Neural cell (in vitro differentiated cells): ENCODE data around the gene PLK3.

Source experiments
- EP300 ChIP-seq: fragments of 450-650 bp; conservative IDR thresholded peaks from 2 replicates; pipeline ENCODE4 v1.6.1; 2014; ENCODE audit warnings: antibody characterized with exemption, mild to moderate bottlenecking, moderate library complexity; ENCODE audit not compliant: poor library complexity, severe bottlenecking
- EZH2 ChIP-seq: fragments of 200-600, 300-800 bp; shearing (Covaris generic), sonication (generic); IDR thresholded peaks from 2 replicates; pipeline ENCODE4 v1.6.1; 2014; ENCODE audit warnings: antibody characterized with exemption, low read length, borderline replicate concordance, mild to moderate bottlenecking; ENCODE audit not compliant: insufficient read depth, poor library complexity, severe bottlenecking
- MXI1 ChIP-seq: fragments of 450-650 bp; conservative IDR thresholded peaks from 2 replicates; pipeline ENCODE4 v1.6.1; 2014; ENCODE audit warnings: antibody characterized with exemption, mild to moderate bottlenecking; ENCODE audit not compliant: poor library complexity, severe bottlenecking
- POLR2AphosphoS5 ChIP-seq: IDR thresholded peaks from 2 replicates; pipeline ENCODE4 v1.6.1; 2012
- RAD21 ChIP-seq: fragments of 450-650 bp; conservative IDR thresholded peaks from 2 replicates; pipeline ENCODE4 v1.6.1; 2014; ENCODE audit warnings: antibody characterized with exemption, mild to moderate bottlenecking, moderate library complexity
- TAF1 ChIP-seq: IDR thresholded peaks from 2 replicates; pipeline ENCODE4 v1.6.1; 2012; ENCODE audit warnings: low read depth
- TF ChIP-seq, protein P1 (sequence below): fragments of 450-650 bp; IDR thresholded peaks from 2 replicates; pipeline ENCODE4 v1.5.1; 2014; ENCODE audit warnings: antibody characterized with exemption, mild to moderate bottlenecking, moderate library complexity; ENCODE audit not compliant: poor library complexity, severe bottlenecking
- TF ChIP-seq, protein P2 (sequence below): IDR thresholded peaks from 2 replicates; pipeline ENCODE4 v1.6.1; 2012; ENCODE audit warnings: borderline replicate concordance

DNA sequence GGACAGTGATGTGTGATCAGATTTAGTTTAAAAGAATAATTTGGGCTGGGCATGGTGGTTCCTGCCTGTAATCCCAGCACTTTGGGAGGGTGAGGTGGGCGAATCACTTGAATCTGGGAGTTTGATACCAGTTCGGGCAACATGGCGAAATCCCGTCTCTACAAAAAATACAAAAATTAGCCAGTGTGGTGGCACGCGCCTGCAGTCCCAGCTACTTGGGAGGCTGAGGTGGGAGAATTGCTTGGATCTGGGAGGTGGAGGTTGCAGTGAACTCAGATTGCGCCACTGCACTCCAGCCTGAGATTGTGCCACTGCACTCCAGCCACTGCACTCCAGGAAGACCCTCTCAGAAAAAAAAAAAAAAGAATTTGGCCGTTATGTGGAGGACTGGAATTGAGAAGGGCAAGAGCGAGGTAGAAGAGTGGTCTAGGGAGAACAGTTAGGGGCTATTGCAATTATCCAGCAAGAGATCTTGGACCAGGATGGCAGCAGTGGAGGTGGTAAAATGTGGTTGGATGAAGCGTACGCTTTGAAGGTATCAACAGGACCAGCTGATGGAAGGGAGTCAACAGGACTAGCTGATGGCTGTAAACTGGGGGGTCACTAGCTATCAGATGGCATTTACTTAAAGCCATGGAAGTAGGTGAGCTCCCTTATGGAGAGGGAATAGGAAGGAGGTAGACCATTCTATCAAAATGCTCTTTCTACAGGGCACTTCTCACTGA is 17.8 kb downstream of the PLK3 start:
- TF ChIP-seq POLR2AphosphoS5: no peak
- TF ChIP-seq, protein P1, sequence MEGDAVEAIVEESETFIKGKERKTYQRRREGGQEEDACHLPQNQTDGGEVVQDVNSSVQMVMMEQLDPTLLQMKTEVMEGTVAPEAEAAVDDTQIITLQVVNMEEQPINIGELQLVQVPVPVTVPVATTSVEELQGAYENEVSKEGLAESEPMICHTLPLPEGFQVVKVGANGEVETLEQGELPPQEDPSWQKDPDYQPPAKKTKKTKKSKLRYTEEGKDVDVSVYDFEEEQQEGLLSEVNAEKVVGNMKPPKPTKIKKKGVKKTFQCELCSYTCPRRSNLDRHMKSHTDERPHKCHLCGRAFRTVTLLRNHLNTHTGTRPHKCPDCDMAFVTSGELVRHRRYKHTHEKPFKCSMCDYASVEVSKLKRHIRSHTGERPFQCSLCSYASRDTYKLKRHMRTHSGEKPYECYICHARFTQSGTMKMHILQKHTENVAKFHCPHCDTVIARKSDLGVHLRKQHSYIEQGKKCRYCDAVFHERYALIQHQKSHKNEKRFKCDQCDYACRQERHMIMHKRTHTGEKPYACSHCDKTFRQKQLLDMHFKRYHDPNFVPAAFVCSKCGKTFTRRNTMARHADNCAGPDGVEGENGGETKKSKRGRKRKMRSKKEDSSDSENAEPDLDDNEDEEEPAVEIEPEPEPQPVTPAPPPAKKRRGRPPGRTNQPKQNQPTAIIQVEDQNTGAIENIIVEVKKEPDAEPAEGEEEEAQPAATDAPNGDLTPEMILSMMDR: no peak
- no peak for TF ChIP-seq EZH2
- TF ChIP-seq TAF1: no peak
- no peak for TF ChIP-seq RAD21
- TF ChIP-seq, protein P2, sequence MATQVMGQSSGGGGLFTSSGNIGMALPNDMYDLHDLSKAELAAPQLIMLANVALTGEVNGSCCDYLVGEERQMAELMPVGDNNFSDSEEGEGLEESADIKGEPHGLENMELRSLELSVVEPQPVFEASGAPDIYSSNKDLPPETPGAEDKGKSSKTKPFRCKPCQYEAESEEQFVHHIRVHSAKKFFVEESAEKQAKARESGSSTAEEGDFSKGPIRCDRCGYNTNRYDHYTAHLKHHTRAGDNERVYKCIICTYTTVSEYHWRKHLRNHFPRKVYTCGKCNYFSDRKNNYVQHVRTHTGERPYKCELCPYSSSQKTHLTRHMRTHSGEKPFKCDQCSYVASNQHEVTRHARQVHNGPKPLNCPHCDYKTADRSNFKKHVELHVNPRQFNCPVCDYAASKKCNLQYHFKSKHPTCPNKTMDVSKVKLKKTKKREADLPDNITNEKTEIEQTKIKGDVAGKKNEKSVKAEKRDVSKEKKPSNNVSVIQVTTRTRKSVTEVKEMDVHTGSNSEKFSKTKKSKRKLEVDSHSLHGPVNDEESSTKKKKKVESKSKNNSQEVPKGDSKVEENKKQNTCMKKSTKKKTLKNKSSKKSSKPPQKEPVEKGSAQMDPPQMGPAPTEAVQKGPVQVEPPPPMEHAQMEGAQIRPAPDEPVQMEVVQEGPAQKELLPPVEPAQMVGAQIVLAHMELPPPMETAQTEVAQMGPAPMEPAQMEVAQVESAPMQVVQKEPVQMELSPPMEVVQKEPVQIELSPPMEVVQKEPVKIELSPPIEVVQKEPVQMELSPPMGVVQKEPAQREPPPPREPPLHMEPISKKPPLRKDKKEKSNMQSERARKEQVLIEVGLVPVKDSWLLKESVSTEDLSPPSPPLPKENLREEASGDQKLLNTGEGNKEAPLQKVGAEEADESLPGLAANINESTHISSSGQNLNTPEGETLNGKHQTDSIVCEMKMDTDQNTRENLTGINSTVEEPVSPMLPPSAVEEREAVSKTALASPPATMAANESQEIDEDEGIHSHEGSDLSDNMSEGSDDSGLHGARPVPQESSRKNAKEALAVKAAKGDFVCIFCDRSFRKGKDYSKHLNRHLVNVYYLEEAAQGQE: no peak
- no peak for TF ChIP-seq EP300
- TF ChIP-seq MXI1: no peak
